ENCODE data around the gene GOSR1.

DNA sequence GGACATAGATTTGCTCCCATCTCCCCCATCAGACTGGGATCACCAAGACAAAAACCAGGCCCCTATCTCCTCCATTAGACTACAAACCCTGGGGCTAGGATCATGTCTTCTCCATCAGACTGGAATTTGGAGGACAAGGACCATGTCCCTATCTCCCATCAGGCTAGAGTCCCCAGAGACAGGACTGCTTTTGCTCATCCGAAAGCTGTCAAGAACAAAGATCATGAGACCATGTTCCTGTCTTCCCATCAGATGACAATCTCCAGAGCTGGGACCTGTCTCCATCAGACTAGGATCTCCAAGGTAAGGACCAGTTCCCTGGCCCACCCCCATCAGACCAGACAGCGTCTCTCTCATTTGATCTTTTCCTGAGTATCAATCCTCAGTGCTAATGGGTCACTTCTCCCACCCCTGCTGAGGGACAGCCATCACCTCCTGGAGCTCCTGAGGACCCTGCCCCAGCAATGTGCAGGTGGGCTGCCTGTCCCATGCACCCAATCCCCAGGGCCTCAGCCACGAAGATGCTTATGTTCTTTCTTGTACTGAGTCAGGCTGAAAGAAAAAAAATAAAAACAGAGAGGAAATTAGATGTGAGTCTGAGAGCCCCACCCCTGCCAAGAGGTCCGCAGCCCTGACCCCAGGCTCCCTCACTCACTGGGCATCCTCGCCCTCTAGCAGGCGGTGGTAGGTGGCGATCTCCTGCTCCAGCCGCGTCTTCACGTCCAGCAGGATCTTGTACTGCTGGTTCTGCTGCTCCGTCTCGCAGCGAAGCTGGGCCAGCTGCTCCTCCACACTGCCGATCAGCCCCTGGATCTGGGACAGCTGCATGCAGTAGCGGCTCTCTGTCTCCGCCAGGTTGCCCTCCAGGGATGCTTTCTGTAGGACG lies 90.3 kb downstream of the GOSR1 start:
- TF ChIP-seq GATA2 (IDR thresholded peaks at IDR 0.05; ENCODE audit: low read depth, low read length) (peak; percentile 71; the same call in 1 of the 2 replicates), GATA3 (IDR thresholded peaks at IDR 0.05; ENCODE audit: low read depth, low read length) (peak; percentile 38; the same call in 1 of the 2 replicates)
